SJSA1 (cell line): Measurements from ENCODE around the gene NCBP1. TPM values are rescaled to one million over a fixed set of nuclear protein-coding genes. Genes with fewer than 3 reads are reported as not detected.
A peak's percentile ranks its signal among the peaks of the same experiment; 100 is the strongest.
"Not testable (repeated sequence)": the region's sequence is repeated elsewhere in the genome, so short reads cannot be mapped to it uniquely, and the experiment has no call there.

Experiments used
- DNase-seq, 2 experiments: peaks; one replicate each; pipeline ENCODE4 v3.0.0-alpha.2; 2015 to 2020; ENCODE audit warnings: low spot score in 2 of 2, low read depth in 1 of 2
- H3K27ac ChIP-seq: fragments of 250-450 bp; sonication (Bioruptor Pico); 2 replicates; pipeline ENCODE4 v1.5.1; 2020; ENCODE audit warnings: mild to moderate bottlenecking, moderate library complexity
- H3K27me3 ChIP-seq: fragments of 250-450 bp; sonication (Bioruptor Pico); replicated peaks from 2 replicates; pipeline ENCODE4 v1.5.1; 2020; ENCODE audit warnings: mild to moderate bottlenecking, moderate library complexity
- H3K36me3 ChIP-seq: fragments of 250-450 bp; sonication (Bioruptor Pico); 2 replicates; pipeline ENCODE4 v1.5.1; 2020; ENCODE audit warnings: mild to moderate bottlenecking
- H3K4me1 ChIP-seq: fragments of 250-450 bp; sonication (Bioruptor Pico); replicated peaks from 2 replicates; pipeline ENCODE4 v1.6.1; 2021; ENCODE audit warnings: mild to moderate bottlenecking
- H3K4me3 ChIP-seq: fragments of 250-450 bp; sonication (Bioruptor Pico); 2 replicates; pipeline ENCODE4 v1.5.1; 2020; ENCODE audit warnings: mild to moderate bottlenecking
- H3K9me3 ChIP-seq: fragments of 250-450 bp; sonication (Bioruptor Pico); replicated peaks from 2 replicates; pipeline ENCODE4 v1.5.1; 2020; ENCODE audit warnings: mild to moderate bottlenecking
- total RNA-seq: library from RNA; depleted of rRNA; stranded (reverse); fragments of >200 nt; shearing (Covaris generic); gene quantifications from 2 replicates; pipeline ENCODE4 v1.2.3, GENCODE V29; 2014

The NCBP1 gene
- total RNA-seq, 1 experiment from 2014 or later: 43.7 TPM

DNA sequence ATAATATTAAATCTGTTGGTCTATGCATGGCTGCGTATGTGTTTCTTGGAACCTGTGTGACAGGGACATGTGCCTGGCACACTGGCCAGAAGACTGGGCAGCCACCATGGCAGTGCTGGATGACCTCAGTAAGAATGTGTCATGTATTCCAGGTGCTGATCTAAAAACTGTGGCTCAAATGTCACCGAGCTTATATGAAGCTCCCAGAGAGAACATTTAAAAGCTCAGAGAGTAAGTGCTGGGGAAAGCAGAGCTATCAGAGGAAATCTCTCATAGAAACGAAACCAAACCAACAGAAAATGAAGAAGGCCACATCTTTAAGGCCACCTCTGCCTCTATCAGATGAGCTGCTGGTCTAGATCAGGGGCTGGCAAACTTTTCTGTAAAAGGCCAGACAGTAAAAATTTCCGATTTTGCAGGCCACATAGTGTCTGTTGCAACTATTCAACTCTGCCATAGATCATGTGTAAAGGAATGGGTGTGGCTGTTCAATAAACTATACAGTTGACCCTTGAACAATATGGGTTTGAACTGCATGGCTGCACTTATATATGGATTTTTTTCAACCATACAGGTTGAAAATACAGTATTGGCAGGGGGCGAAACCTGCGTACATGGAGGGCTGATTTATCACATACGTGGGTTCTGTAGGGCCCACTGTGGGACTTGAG is 32.3 kb upstream of the NCBP1 start:
- Histone ChIP-seq H3K36me3 (peaks cover 20% of the 10 kb centered on the region), H3K4me1 (no peaks in the 10 kb centered on the region), H3K4me3 (no peak overlapping the region), H3K27me3 (no peaks in the 10 kb centered on the region), H3K9me3 (no peaks in the 10 kb centered on the region), H3K27ac (no peak overlapping the region)
- DNase-seq: no peak

DNA sequence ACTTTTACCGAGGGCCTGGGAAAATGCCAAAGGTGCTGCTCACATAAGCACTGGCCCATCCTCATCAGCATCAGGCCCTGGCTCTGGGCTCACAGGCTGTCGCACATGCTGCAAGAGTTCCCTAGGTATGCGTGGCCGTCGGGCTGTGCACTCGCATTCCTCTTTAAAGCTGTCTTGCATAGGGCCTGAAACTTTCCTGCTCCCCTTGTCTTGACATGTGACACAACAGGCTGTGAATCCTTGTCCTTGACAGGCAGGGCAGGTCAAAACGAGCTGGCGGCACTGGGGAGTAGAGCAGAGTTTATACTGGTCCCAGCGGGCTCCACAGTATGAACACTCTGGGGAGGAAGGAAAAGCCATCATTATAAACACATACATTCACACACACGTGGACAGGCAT is 31.2 kb upstream of the NCBP1 start:
- Histone ChIP-seq H3K4me3 (no peak overlapping the region), H3K27me3 (no peaks in the 10 kb centered on the region), H3K36me3 (peaks cover 20% of the 10 kb centered on the region), H3K4me1 (no peaks in the 10 kb centered on the region), H3K9me3 (no peaks in the 10 kb centered on the region), H3K27ac (no peak overlapping the region)
- no peak for DNase-seq

GRCh38 chr9:97604901-97605645 is 28.5 kb upstream of the NCBP1 start:
- no peak overlapping the region for H3K4me3 ChIP-seq
- H3K27me3 ChIP-seq: no peaks in the 10 kb centered on the region
- H3K4me1 ChIP-seq: no peaks in the 10 kb centered on the region
- H3K9me3 ChIP-seq: no peaks in the 10 kb centered on the region
- H3K27ac ChIP-seq: no peak overlapping the region
- no peak for DNase-seq
- peaks cover 20% of the 10 kb centered on the region for H3K36me3 ChIP-seq

GRCh38 chr9:97615439-97616072 is 18.1 kb upstream of the NCBP1 start:
- H3K4me1 ChIP-seq: no peaks in the 10 kb centered on the region
- H3K4me3 ChIP-seq: no peak overlapping the region
- no peaks in the 10 kb centered on the region for H3K9me3 ChIP-seq
- H3K27ac ChIP-seq: no peak overlapping the region
- peak in 1 of 2 experiments; percentile 33 for DNase-seq
- H3K27me3 ChIP-seq: no peaks in the 10 kb centered on the region
- H3K36me3 ChIP-seq: peaks cover 31% of the 10 kb centered on the region

GRCh38 chr9:97617939-97618416 is 15.6 kb upstream of the NCBP1 start:
- H3K4me3 ChIP-seq: no peak overlapping the region
- H3K27me3 ChIP-seq: no peaks in the 10 kb centered on the region
- no peak for DNase-seq
- no peak overlapping the region for H3K27ac ChIP-seq
- peaks cover 22% of the 10 kb centered on the region for H3K36me3 ChIP-seq
- no peaks in the 10 kb centered on the region for H3K4me1 ChIP-seq
- H3K9me3 ChIP-seq: no peaks in the 10 kb centered on the region

DNA sequence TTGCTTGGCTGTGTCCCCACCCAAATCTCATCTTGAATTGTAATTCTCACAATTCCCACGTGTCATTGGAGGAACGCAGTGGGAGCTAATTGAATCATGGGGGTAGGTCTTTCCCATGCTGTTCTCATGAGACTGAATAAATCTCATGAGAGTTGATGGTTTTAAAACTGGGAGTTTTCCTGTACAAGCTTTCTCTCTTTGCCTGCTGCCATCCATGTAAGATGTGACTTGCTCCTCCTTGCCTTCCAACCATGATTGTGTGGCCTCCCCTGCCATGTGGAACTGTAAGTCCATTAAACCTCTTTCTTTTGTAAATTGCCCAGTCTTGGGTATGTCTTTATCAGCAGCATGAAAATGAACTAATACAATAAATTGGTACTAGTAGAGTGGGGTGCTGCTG is 13.6 kb upstream of the NCBP1 start:
- not testable (repeated sequence) for H3K9me3 ChIP-seq, H3K4me1 ChIP-seq, H3K27me3 ChIP-seq, DNase-seq, H3K27ac ChIP-seq, H3K4me3 ChIP-seq
- peaks cover 19% of the 10 kb centered on the region for H3K36me3 ChIP-seq

- H3K4me1 ChIP-seq, H3K9me3 ChIP-seq, DNase-seq, H3K27me3 ChIP-seq, H3K4me3 ChIP-seq, H3K27ac ChIP-seq: not testable (repeated sequence)
- peaks cover 20% of the 10 kb centered on the region for H3K36me3 ChIP-seq
Observed at GRCh38 chr9:97622483-97622882, 11.1 kb upstream of the NCBP1 start.

DNA sequence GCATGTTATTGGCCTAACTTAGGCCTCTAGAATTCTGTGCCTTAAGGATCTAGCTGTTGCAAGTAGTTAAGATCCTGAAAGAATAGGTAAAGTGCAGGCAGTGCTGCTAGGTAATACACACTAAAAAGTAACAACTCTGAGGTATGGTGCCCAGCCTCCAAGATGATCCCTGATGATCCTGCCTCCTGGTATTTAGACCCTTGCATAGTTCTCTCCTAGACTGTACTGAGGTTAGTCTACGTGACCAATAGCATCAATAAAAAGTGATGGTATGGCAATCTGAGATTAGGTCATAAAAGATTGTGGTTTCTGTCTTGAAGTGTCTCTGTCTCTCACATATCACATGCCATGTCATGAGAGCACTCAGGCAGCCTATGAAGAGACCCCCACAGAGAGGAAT is 9.7 kb upstream of the NCBP1 start:
- Histone ChIP-seq H3K27ac (no peak overlapping the region), H3K4me1 (peaks cover 19% of the 10 kb centered on the region), H3K36me3 (peaks cover 19% of the 10 kb centered on the region), H3K9me3 (no peaks in the 10 kb centered on the region), H3K27me3 (no peaks in the 10 kb centered on the region), H3K4me3 (no peak overlapping the region)
- DNase-seq: no peak

GRCh38 chr9:97625620-97626019 is 8.0 kb upstream of the NCBP1 start:
- no peak for DNase-seq
- Histone ChIP-seq H3K4me1 (peaks cover 19% of the 10 kb centered on the region), H3K27me3 (no peaks in the 10 kb centered on the region), H3K36me3 (peaks cover 14% of the 10 kb centered on the region), H3K9me3 (no peaks in the 10 kb centered on the region), H3K4me3 (no peak overlapping the region), H3K27ac (no peak overlapping the region)

DNA sequence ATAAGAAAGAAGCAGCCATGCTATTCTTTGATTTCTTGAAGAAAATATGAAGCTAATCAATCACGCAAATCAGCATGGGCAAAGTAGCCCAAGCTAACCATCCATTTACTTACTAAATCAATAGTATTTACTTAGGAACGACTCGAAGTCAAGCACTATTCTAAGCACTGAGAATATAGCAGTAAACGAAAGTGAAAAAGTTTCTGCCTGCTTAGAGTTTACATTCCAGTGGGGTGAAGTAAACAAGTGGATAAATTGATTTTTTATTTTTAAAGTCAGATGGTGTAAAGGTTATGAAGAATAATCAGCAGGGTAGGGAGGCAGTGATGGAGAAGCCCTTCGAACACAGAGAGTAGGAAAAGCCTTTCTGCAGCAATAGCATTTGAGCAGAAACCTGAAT is 6.0 kb upstream of the NCBP1 start:
- H3K27ac ChIP-seq: no peak overlapping the region
- peaks cover 12% of the 10 kb centered on the region for H3K36me3 ChIP-seq
- H3K9me3 ChIP-seq: no peaks in the 10 kb centered on the region
- no peak overlapping the region for H3K4me3 ChIP-seq
- H3K27me3 ChIP-seq: no peaks in the 10 kb centered on the region
- no peak for DNase-seq
- peaks cover 25% of the 10 kb centered on the region for H3K4me1 ChIP-seq

GRCh38 chr9:97628668-97629067 is 5.0 kb upstream of the NCBP1 start:
- peaks cover 12% of the 10 kb centered on the region for H3K36me3 ChIP-seq

DNA sequence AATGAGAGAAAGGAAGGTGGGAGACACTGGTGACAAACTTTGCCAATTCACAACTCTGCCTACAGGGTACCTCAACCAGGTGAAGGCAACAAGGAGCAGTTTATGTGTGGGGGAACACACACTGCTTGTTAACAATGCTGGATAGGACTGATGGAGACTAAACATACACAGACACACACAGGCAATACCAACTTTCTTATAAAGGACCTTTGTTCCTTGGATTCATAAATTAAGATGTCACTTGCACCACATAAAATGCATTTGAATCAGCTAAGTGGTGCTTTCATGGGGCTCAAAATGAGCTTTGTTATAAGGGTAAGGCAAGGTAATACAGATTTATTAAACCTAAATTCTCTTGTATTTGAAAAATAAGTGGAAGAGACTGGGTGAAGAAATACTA is 4.5 kb upstream of the NCBP1 start:
- Histone ChIP-seq H3K4me3 (no peak overlapping the region), H3K9me3 (no peaks in the 10 kb centered on the region), H3K27ac (no peak overlapping the region), H3K27me3 (no peaks in the 10 kb centered on the region), H3K4me1 (peaks cover 25% of the 10 kb centered on the region), H3K36me3 (peaks cover 14% of the 10 kb centered on the region)
- no peak for DNase-seq

More at GRCh38 chr9:97628668-97629067, 5.0 kb upstream of the NCBP1 start:
- peaks cover 25% of the 10 kb centered on the region for H3K4me1 ChIP-seq
- no peak overlapping the region for H3K27ac ChIP-seq
- peak in 1 of 2 experiments; percentile 47 for DNase-seq
- H3K9me3 ChIP-seq: no peaks in the 10 kb centered on the region
- H3K4me3 ChIP-seq: no peak overlapping the region
- H3K27me3 ChIP-seq: no peaks in the 10 kb centered on the region

GRCh38 chr9:97630591-97630990 is 3.0 kb upstream of the NCBP1 start:
- Histone ChIP-seq H3K4me1 (peaks cover 25% of the 10 kb centered on the region), H3K27me3 (no peaks in the 10 kb centered on the region), H3K27ac (no peak overlapping the region), H3K36me3 (peaks cover 6% of the 10 kb centered on the region), H3K9me3 (no peaks in the 10 kb centered on the region), H3K4me3 (no peak overlapping the region)
- DNase-seq: no peak
